Fibroblast of upper back skin (primary cell): Measurements from ENCODE around the gene MCU.

Source experiments
- DNase-seq: peaks from one replicate; pipeline ENCODE4 v3.0.0-alpha.2; 2013

The MCU gene

DNA sequence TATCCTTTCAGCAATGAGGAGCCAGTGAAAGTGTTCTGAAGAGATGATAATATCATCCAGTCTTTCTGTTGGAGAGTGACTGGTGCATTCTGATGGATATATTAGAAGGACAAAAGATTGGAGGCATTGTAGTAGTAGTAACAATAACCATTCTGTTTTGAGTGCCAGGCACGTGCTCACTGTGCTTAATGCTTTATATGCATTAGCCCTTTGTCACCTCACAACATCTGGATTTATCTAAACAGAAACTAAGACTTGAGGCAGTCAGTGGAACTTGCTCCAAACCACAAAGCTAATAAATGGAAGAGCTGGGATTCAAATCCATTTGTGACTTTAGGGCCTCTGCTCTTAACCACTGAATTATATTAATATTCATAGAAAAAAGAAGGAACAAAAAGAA is 117.1 kb downstream of the MCU start:
- DNase-seq = no peak

DNA sequence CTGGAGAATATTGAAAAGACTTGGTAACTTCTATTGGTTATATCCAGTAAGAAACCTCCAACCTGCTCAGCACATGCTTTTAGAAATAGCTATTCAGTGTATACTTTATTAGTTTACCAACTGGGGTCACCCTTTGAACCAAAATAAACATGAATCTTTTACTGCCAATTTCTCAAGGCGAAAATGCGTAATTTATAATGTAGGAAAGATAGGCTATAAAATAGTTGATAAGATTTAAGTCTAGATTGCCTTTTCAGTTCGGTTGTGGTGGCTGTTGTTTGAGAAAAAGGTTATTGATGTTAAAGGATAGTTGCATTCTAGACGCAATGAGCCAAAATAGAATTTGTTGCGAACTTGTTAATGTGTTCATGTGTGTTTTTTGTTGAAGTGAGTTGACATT is 119.0 kb downstream of the MCU start:
- DNase-seq = no peak

DNA sequence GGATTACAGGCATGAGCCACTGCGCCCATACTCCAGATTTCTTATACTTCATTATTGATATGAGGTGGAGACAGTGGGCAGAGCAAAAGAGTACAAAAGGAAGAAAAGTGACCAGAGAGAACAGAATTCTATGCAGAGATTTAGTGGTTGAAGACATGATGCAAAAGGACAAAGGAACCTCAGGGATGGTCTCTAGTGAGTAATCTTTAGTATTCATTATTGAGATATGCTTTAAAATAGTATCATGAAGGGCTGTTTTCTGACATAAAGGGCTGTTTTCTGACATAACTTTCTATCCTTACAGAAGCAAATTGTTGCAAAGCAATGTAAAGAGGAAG is 120.4 kb downstream of the MCU start:
- DNase-seq = no peak

DNA sequence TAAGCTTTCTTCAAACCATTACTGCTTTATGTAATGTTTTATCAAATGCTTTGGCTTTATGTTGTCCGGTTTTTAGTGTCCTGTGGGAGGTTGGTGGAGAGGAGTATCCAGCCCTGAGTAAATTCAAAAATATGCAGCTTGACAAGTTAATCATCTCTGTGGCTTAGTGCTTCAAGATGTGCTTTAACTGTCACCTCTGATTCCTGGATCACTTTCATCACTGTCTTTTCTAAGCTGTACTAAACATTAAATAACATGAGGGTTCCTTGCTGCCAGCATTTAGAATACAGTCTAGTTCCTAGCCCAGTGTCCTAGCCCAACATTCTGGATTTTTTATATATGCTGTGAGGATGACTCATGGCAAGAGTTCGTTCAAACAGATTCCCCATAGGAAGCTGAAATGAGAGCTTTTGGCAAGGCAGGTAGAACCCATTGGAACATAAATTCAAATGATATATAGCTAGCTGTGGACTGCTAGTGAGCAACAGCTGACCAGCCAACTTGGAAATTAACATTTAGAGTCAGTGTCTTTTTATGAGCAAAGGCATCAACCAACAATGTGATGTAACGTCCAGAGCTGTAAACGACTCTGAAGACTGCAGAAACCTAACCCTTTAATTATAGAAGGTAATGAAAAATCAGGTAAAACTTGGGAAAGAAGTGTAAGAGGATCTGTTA is 120.9 kb downstream of the MCU start:
- peak; percentile 97 for DNase-seq

DNA sequence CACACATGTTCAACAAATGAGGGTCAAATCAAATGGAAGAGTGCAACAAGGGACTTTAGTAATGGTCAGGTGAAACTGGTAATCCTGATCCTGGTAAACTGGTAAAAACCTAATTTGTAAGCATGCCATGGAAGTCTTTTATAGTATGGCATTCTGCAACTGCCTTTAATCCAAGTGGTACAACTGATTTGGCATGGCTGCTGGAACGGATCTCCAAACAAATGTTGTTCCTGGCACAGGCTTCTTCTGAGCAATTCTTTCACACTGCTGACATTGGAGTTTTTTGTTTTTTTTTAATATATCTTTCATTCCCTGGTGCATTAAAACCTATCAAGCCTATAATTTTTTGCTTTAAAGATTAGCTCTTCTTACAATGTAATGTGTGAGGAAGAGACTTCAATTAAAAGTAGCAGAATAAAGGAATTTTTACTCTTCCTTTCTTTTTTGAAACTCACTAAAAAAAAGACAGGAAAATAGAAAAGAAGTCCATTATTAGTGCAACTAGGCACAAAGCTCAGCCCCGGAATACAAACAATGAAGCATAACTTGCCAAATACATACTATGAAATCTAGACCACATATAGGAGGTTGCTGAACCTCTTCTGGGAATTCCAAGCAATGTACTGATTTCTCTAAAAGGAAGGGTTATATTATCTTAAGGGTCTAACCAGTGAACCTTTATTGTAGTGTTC is 122.3 kb downstream of the MCU start:
- DNase-seq = no peak

DNA sequence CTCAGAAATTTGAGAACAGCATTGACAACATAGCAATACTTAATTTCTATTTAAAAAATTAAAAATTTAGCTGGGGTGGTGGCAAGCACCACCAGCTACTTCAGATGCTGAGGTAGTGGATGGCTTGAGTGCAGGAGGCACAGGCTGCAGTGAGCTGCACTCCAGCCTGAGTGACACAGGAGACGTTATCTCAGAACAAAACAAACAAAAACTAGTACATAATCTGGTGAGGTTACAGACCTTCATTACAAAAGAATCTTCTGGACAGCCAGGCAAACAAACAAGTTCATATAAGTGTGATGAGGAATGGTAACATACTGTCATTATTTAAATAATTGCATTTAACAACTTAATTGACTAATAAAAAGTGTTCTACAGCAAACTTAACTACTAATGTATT is 124.6 kb downstream of the MCU start:
- no peak for DNase-seq

DNA sequence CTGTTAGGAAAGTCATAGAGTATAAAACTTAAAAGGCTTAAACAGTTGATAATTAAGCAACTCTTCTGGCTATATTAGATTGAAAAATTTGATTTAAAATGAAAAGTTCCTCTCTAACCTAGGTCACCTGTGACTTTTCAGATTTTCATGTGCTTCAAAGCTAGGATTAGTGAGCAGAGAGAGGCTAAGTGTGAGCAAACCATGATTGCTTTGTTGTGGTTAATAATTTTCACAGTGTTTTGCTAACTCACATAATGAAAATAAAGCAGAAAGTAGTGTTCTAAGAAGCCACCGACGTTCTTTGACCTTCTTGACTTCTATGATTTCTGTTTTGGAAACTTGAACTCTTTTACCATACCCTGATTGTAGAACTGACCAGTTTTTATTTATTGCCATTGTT is 126.1 kb downstream of the MCU start:
- DNase-seq = no peak

DNA sequence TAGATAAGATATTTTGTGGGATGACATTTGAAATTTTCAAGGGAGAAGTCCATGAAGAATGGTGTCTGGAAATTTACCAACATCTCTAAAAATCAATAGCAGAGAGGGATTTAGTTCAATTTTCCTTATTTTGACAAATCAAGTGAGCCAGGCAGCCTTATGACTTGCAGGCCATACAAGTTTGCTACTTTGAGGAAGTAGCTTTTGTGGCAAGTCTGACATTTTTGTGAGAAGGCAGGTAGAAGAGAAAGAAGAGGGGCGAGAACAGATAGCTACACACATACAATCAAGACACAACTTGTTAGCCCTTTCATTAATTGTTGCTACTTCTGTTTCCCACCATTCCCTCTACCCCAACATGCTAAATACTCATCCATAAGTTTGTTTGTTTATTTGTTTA is 127.1 kb downstream of the MCU start:
- no peak for DNase-seq

DNA sequence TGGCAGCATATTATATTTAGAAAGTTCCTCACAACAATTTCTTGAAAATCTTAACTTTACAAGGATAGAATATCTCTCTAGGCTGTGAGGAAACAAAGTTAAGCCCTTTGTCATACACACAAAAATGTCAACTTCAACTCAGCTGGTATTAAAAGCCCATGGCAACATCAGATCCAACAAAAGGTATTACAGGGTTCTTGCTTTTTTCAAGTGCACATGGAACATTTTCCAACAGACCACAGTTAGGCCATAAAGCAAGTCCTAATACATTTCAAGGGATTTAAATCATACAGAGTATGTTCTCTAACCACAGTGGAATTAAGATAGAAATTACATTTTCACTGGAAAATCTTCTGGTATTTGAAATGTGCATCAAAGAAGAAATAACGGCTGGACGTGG is 129.7 kb downstream of the MCU start:
- peak; percentile 67 for DNase-seq

DNA sequence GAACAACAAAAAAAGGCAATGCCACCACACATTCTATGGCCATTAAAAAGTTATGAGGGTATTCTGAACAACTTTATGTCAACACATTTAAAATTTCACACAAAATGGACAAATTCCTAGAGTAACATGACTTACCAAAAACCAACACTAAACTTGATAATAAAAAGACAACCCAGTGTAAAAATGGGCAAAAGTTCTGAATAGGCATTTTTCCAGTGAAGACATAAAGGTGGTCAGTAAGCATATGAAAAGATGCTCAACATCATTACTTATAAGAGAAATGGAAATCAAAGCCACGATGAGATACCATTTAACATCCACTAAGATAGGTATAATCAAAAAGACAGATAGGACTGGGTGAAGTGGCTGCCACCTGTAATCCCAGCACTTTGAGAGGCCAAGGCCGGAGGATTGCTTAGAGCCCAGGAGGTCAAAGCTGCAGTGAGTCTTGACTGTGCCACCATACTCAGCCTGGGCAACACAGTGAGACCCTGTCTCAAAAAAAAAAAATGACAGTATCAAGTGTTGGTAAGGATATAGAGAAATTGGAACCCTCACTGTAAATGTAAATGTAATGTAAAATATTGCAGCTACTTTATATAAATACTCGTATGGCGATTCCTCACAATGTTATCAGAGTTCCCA is 130.5 kb downstream of the MCU start:
- no peak for DNase-seq

DNA sequence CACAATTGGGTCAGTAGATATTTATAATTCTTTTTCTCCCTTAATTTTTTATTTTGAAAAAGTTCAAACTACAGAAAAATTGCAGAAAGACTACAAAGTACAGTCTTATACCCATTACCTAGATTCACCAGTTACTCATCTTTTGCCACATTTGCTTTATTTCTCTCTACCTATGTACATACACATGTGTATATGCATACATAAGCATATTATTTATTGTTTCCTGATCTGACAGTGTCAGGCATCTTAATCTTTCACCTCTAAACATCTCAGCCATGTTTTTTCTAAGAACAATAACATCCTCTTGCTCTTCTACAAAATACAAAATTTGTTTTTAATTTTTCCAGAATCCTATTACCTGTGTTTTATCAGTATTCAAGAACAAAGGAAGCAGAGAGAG is 133.2 kb downstream of the MCU start:
- DNase-seq = no peak

DNA sequence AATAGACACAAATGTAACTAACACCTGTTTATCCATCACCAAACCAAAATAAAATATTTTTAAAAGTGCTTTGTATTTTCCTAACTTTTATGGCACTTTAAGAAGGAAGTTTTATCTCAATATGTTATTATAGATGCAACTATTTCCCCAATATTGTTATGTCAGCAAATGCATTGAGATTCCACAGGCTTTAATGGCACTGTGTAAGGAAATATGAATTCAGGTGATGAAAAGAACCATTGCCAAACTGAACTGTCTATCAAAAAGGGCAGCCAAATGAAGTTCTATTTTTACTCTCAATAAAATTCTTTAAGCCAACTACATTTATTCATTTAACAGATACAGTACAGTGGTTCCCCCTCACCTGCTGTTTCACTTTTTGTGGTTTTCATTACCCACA is 134.4 kb downstream of the MCU start:
- DNase-seq = no peak

DNA sequence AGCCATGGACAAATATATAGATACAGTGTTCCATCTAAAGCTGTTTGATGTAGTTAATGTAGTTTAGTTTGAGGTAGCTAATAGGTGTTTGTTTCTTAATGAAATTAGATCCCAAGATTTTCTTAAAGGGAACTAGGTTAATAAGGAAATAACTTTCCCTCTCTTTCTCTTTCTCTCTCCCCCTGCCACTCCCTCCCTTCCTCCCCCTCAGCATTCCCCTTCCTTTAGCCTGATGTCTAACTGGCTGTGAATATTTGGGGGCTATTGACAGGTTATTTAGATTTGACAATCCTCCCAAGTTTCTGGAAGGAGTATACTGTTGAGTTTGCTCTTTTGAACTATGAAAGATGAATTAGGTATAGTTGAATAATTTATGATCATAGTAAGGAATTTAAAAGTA is 136.4 kb downstream of the MCU start:
- DNase-seq = no peak

DNA sequence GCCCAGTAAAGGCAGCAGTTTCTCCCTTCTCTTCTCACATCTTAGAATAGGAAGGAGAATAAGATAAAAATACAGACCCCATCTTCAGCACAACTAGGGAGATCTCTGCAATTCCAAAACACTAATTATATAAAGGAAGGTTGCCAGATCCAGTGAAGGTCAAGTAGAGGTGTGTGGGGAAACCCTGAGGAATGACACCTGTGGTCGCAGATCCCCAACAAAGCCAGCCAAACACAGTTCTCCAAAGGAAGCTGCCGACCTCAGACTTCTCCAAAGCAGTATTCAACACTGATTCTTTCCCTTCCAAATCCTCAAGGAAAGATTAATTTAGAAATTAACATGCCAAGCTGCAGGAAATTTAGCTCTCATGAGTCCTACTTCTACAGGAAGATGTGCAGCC is 138.7 kb downstream of the MCU start:
- no peak for DNase-seq

DNA sequence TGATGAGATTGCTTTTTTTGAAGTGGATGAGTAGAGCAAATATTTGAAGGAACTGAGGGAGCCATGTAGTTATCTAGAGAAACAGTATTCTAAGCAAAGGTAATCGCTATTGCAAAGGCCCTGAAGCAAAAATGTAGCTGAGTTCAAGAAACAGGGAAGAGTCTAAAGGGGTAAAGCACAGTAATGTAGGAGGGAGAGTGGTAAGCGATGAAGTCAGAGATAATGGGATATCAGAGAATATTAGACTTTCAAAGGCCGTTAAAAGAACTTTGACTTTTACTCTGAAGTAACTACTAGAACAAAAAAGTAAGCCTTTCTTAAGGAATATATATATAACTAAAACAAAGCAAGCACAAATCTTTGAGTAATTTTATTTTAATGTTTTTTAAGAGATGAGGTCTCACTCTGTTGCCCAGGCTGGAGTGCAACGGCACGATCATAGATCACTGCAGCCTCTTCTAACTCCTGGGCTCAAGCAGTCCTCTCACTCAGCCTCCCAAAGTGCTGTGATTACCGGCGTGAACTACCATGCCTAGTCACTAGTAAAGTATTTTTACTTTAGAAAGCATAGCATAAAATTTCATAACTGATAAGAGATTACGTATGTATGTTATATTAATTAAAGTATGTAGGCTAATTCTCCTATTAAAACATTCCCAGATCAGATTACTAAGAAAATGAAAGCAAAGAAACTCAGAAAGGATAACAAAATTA is 139.9 kb downstream of the MCU start:
- no peak for DNase-seq

DNA sequence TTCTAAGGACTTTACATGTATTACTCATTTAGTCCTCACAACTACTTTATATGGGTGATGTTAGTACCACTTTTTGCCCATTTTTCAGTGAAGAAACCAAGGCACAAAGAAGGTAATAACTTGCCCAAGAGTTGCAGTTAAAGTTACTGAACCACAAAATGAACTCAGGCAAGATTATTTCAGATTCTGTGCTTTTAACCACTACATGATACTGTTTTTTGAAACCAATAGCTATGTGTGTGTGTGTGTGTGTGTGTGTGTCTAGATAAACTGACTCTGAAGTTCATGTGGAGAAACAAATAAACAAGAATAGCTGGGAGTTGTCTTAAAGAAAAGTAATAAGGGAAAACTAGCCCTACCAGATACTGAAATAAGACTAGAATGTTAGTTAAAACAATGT is 140.8 kb downstream of the MCU start:
- no peak for DNase-seq

DNA sequence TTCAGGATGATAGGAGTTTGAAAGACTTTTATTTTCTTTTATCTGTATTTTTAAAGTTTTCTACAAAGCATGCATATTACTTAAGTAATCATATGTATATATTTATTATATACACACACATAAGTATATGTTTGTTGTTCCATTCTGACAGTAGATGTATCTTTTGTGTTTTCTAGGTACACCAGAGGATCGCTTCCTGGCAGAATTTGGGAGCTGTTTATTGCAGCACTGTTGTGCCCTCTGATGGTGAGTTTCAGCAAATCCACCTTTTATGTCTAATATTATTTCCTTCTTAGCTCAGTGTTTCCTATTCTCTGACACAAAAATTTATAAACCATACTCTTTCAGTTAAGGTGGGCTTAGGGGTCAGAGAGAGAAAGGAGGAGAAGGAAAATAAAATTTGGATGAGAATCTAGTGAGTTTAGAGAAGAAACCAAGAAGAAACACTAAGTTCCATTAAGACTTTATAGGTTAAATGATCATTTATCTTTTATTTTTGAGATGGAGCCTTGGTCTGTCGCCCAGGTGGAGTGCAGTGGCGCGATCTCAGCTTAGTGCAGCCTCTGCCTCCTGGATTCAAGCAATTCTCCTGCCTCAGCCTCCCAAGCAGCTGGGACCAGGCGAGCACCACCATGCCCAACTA is 142.4 kb downstream of the MCU start:
- DNase-seq = peak; percentile 76

DNA sequence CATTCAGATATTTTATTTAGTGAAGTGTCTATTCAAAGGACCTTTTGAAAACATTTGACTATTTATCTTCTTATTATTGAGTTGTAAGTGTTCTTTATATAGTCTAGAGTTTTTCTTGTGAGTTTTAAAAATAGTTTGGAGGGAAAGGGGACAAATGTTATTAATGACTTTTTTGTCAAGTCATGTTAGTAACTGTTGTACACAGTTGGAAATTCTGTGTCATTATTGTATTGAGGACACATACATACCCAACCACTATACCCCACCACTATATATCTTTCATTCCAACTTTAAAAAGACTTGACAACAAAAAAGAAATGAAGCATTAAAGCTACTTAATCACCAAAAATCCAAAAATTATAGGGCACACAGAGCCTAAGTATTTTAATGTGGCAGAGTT is 148.4 kb downstream of the MCU start:
- no peak for DNase-seq

DNA sequence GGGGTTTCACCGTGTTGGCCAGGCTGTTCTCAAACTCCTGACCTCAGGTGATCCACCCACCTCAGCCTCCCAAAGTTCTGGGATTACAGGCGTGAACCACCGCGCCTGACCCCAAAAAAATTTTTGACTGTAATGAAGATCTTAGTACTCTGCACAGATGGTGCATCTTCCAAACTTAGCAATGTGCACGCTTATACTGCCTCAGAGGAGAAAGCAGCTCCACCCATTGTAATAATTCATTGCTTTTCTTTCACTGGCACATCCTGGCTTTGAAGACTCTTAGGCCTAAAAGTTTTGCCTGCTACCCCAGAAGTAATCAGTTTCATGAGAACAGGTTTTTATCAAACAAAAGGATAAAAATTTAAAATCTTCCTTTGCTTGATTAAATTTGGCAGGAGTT is 149.5 kb downstream of the MCU start:
- DNase-seq = no peak

DNA sequence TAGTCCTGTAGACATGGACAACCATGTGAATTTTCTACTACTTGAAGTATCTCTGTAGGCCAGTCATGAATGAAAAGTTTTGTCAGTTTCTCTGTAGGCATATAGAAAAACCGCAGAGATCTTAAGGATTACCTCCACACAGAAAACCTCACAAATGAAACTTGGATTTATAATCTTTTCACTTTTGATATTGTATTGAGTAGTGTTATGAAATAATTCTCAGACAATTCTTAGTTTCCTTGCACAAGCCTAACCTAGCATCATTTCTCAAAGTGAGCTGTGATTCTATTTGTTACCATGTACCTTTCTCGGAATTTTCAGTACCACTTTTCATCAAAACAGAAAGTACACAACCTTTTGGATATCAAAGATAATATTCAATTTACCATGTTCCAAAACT is 150.2 kb downstream of the MCU start:
- no peak for DNase-seq

DNA sequence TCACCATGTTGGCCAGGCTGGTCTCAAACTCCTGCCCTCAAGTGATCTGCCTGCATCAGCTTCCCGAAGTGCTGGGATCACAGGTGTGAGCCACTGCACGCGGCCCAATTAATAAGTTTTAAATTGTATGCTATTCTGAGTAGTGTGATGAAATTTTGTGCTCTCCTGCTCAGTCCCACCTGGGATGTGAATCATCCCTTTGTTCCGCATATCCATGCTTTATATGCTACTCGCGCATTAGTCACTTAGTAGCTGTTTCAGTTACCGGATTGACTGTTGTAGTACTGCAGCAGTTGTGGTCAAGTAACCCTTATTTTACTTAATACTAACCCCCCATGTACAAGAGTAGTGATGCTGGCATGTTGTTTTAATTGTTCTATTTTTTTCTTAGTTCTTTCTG is 154.3 kb downstream of the MCU start:
- peak; percentile 70 for DNase-seq

DNA sequence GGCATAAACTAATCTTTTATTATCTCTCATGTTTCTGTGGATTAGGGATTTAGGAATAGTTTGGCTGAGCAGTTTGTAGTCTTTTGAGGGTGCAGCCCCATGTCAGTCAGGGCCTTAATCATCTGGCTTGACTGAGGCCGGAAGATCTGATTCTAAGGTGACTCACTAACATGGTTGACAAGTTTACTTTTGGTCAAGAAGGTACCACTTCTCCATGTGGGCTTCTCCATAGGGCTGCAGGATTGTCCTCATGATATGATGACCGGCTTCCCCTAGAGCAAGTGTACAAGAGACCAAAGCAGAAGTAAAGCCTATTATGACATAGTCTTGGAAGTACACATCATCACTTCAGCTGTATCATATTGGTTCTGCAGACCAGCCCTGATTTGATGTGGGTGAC is 155.7 kb downstream of the MCU start:
- DNase-seq = no peak

DNA sequence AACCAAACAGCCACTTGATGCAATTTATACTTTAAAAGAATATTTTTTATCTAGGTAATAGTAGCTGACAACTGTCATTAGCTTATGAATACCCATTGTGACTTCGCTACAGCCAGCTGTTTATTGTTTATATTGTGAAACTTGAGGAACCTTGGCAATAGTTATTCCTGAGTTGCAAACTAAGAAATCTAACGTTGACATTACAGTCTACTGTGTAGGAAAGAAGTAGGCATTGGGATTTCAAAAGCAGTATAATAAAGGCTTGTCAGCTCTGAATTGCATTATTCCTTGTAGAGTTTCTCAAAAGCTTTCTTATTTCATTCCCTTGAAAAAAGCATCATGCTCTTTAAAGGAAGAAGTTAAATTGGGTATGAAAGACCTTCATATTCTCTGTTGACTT is 158.9 kb downstream of the MCU start:
- no peak for DNase-seq

DNA sequence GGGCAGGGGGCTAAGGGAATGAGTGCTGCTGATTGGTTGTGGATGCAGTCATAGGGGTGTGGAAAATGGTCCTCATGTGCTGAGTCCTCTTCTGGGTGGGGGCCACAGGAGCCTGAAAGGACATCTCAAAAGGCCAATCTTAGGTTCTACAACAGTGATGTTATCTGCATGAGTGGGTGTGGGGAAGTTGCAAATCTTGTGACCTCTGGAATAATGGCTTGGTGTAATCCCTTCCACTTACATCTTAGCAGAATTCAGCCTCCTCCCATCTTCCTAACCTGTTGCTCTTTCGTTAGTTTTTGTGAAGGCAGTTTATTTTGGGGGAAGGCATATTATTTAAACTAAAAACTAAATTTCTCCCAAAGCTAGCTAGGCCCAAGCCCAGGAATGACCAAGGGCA is 159.6 kb downstream of the MCU start:
- DNase-seq = no peak
